ENCODE measurements around the gene TRABD2B. TPM values are rescaled to one million over a fixed set of nuclear protein-coding genes. Genes with fewer than 3 reads are reported as not detected.

Gene TRABD2B
- total and polyA plus RNA-seq, 2 of the 13 experiments (the other 11 are each of a cell fraction or from before 2014, with no cell fraction given): 0.04 TPM; not detected in 1

- no peak for TF ChIP-seq LRRFIP1 (CRISPR knock-in tag; conservative IDR thresholded peaks at IDR 0.05)
- peak; percentile 34; the same call in 1 of the 2 replicates for TF ChIP-seq FOXO1 (CRISPR knock-in tag; IDR thresholded peaks at IDR 0.05)
- no peak for TF ChIP-seq SMAD1 (CRISPR knock-in tag; IDR thresholded peaks at IDR 0.05; ENCODE audit: borderline replicate concordance, low read depth)
- TF ChIP-seq ZNF891 (CRISPR knock-in tag; IDR thresholded peaks at IDR 0.05): no peak
- peak; percentile 73 for TF ChIP-seq NR2F2 (IDR thresholded peaks at IDR 0.05; ENCODE audit: borderline replicate concordance, low read depth)
These were observed 75.2 kb downstream of the TRABD2B start (continued) for GRCh38 chr1:47921935-47922415.

GRCh38 chr1:47919113-47919833, 77.9 kb downstream of the TRABD2B start:
- Histone ChIP-seq H3K9ac (ENCODE audit: insufficient read depth, low read depth, low read length) (peak overlapping the region; percentile 65), H3K36me3 (replicated peaks in 1 of 2; ENCODE audit: control insufficient read depth in 1 of 2, insufficient read depth in 2 of 2, low read length in 2 of 2) (no peaks in the 10 kb centered on the region), H3K4me2 (ENCODE audit: low read depth, low read length) (peak overlapping the region; percentile 88), H3K79me2 (ENCODE audit: insufficient read depth, low read length) (no peaks in the 10 kb centered on the region), H4K20me1 (ENCODE audit: insufficient read depth, low read length) (no peaks in the 10 kb centered on the region), H3K27me3 (ENCODE audit: control insufficient read depth in 1 of 2, insufficient read depth in 2 of 2, low read length in 2 of 2) (no peaks in the 10 kb centered on the region), H3K4me1 (ENCODE audit: insufficient read depth, low read length) (peaks cover 100% of the 10 kb centered on the region), H3K4me3 (replicated peaks in 1 of 3; ENCODE audit: insufficient read depth in 1 of 3, low read depth in 2 of 3, low read length in 3 of 3) (peak overlapping the region; percentile 15 to 65 (median 31); a peak in 5 of 6 replicates), H2AFZ (ENCODE audit: low read length) (no peak overlapping the region), H3K9me3 (ENCODE audit: low read length) (no peaks in the 10 kb centered on the region), H3K27ac (ENCODE audit: extremely low read length, insufficient read depth, low read length) (peak overlapping the region; percentile 85)
- TSS peak; percentile 87 for BruUV-seq (replicated peaks)
- FAIRE-seq (peak; percentile 96), ATAC-seq (peak; percentile 73), DNase-seq (ENCODE audit: low spot score) (peak; percentile 85)
- whole genome bisulfite sequencing (ENCODE audit: low lambda C conversion rate): 29% methylated on average over 3 of the region's 3 CpGs
- CTCF ChIA-PET (ENCODE audit: low intra/inter-chr PET ratio, low total read pairs): no interaction called here
- intact Hi-C loops (cut with micrococcal nuclease; ENCODE audit: unreplicated experiment): loop anchor here (2.0 to 5.0 kb wide), 2 partner anchors 78 to 182 kb away; no protein-coding TSS in a partner anchor
- POLR2A ChIA-PET: interaction anchor here (0.9 to 4.0 kb wide), 22 partner anchors 11 to 482 kb away, joined by 3 to 44 read pairs (median 6); partner anchors contain the start of genes FOXD2 and SLC5A9
- in situ Hi-C loops (cut with HindIII; ENCODE audit: extremely low pct_ligation_motif_present, low pct_unique_long_range_greater_than_20kb): no loop called here
- TF ChIP-seq CC2D1A (CRISPR knock-in tag; IDR thresholded peaks at IDR 0.05) (no peak), ZFP82 (CRISPR knock-in tag; IDR thresholded peaks at IDR 0.05; ENCODE audit: borderline replicate concordance) (no peak), PHF8 (CRISPR knock-in tag; IDR thresholded peaks at IDR 0.05) (peak; percentile 10; the same call in 1 of the 2 replicates), ZNF570 (CRISPR knock-in tag; IDR thresholded peaks at IDR 0.05; ENCODE audit: borderline replicate concordance) (no peak), ZNF557 (CRISPR knock-in tag; IDR thresholded peaks at IDR 0.05) (no peak), TAF1 (CRISPR knock-in tag; IDR thresholded peaks at IDR 0.05) (0 out of 2 replicates have a peak, but pooled peaks have one; percentile 18), RAD51 (IDR thresholded peaks at IDR 0.05; ENCODE audit: borderline replicate concordance) (no peak), ZNF496 (CRISPR knock-in tag; IDR thresholded peaks at IDR 0.05; ENCODE audit: insufficient replicate concordance) (no peak), NFE2 (CRISPR knock-in tag; IDR thresholded peaks at IDR 0.05) (no peak), TRAFD1 (CRISPR knock-in tag; IDR thresholded peaks at IDR 0.05; ENCODE audit: borderline replicate concordance) (no peak), MAF1 (CRISPR knock-in tag; IDR thresholded peaks at IDR 0.05; ENCODE audit: borderline replicate concordance) (no peak), ZNF292 (CRISPR knock-in tag; IDR thresholded peaks at IDR 0.05; ENCODE audit: borderline replicate concordance, low read depth) (no peak; the same call in 1 of the 2 replicates), SUZ12 (IDR thresholded peaks at IDR 0.05; ENCODE audit: low read depth, low read length) (no peak), RBFOX2 (IDR thresholded peaks at IDR 0.05; ENCODE audit: low read depth, low read length) (no peak), BORCS8-MEF2B (CRISPR knock-in tag; IDR thresholded peaks at IDR 0.05) (0 out of 2 replicates have a peak, but pooled peaks have one; percentile 17)
